Measurements from ENCODE around the gene PSMD1.

- TF ChIP-seq, protein P1, sequence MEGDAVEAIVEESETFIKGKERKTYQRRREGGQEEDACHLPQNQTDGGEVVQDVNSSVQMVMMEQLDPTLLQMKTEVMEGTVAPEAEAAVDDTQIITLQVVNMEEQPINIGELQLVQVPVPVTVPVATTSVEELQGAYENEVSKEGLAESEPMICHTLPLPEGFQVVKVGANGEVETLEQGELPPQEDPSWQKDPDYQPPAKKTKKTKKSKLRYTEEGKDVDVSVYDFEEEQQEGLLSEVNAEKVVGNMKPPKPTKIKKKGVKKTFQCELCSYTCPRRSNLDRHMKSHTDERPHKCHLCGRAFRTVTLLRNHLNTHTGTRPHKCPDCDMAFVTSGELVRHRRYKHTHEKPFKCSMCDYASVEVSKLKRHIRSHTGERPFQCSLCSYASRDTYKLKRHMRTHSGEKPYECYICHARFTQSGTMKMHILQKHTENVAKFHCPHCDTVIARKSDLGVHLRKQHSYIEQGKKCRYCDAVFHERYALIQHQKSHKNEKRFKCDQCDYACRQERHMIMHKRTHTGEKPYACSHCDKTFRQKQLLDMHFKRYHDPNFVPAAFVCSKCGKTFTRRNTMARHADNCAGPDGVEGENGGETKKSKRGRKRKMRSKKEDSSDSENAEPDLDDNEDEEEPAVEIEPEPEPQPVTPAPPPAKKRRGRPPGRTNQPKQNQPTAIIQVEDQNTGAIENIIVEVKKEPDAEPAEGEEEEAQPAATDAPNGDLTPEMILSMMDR (conservative IDR thresholded peaks at IDR 0.05) = no peak
- TF ChIP-seq ZFX (IDR thresholded peaks at IDR 0.05) = no peak
These were observed 19.4 kb upstream of the PSMD1 start, which contains the start of gene C2orf72 for GRCh38 chr2:231037202-231037730.

Measured in C4-2B (cell line).